Measurements from ENCODE around the gene RAC3. TPM values are rescaled to one million over a fixed set of nuclear protein-coding genes. Genes with fewer than 3 reads are reported as not detected.

Gene RAC3
- total RNA-seq, 2 experiments from 2014 or later = 3.3 to 5.3 TPM

DNA sequence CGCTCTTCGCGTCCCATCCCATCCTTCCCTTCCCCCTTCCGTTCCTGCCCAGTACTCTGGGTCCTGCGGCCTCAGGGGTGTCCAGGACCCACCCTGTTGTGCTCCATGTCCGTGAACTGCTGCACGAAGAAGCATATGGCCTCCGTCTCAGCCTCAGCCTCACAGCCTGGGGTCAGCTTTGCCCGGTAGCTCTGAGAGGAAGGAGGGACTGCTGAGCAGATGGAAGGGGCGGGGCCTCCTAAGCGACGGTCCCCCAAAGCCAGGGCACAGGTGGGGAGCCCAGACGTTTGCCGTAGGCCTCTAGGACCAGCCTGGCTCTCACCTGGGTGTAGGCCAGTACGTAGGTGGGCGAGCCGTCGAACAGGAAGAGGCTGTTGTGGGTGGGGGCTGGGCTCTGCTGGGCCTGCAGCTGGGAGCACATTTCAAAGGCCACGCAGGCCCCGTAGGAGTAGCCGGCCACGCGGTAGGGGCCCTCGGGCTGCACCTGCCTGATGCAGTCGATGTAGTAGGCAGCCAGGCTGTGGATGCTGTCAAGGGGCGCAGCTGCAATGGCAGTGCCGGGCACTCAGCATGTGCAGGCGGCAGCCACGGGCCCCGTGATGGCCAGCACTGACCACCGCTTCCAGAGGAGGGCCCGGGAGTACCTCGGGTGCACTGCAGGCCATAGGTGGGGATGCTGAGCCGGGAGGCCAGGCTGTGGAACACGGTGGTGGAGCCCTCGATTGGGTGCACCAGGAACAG is 48.7 kb downstream of the RAC3 start:
- no peaks in the 10 kb centered on the region for H3K4me1 Mint-ChIP-seq (ENCODE audit: low read depth)
- ATAC-seq (ENCODE audit: poor library complexity) (no peak), DNase-seq (peak in 1 of 14 experiments; percentile 0)
- Histone ChIP-seq H3K9me3 (ENCODE audit: control insufficient read depth in 1 of 2, insufficient read depth in 1 of 2, low read length in 2 of 2) (no peaks in the 10 kb centered on the region), H3K36me3 (ENCODE audit: insufficient read depth, low read length) (peaks cover 53% of the 10 kb centered on the region), H3K27ac (ENCODE audit: low read depth in 1 of 2, low read length in 2 of 2) (no peak overlapping the region), H3K27me3 (ENCODE audit: control insufficient read depth in 1 of 2, insufficient read depth in 2 of 2, low read length in 2 of 2) (no peaks in the 10 kb centered on the region), H3K4me1 (ENCODE audit: insufficient read depth, low read length) (no peaks in the 10 kb centered on the region), H3K4me3 (ENCODE audit: low read length) (no peak overlapping the region)
- intact Hi-C loops (cut with DNase I, micrococcal nuclease) = no loop called here
- H3K36me3 Mint-ChIP-seq (ENCODE audit: low read depth) = peaks cover 30% of the 10 kb centered on the region
- CTCF ChIA-PET = no interaction called here
- no peak overlapping the region for H3K4me3 Mint-ChIP-seq
- TF ChIP-seq CTCF (IDR thresholded peaks at IDR 0.05) = no peak
- H3K27ac Mint-ChIP-seq = no peak overlapping the region
- no peaks in the 10 kb centered on the region for H3K27me3 Mint-ChIP-seq
- H3K9me3 Mint-ChIP-seq = no peaks in the 10 kb centered on the region
- POLR2A ChIA-PET = no interaction called here

GRCh38 chr17:82080789-82081464 is 49.4 kb downstream of the RAC3 start:
- peaks cover 30% of the 10 kb centered on the region for H3K36me3 Mint-ChIP-seq (ENCODE audit: low read depth)
- H3K4me3 Mint-ChIP-seq = no peak overlapping the region
- ChIA-PET CTCF (no interaction called here), POLR2A (no interaction called here)
- ATAC-seq (ENCODE audit: poor library complexity) (no peak), DNase-seq (peak in 1 of 14 experiments; percentile 0)
- no peaks in the 10 kb centered on the region for H3K9me3 Mint-ChIP-seq
- H3K4me3 ChIP-seq (ENCODE audit: low read length) = no peak overlapping the region
- intact Hi-C loops (cut with DNase I, micrococcal nuclease) = no loop called here
- H3K9me3 ChIP-seq (ENCODE audit: control insufficient read depth in 1 of 2, insufficient read depth in 1 of 2, low read length in 2 of 2) = no peaks in the 10 kb centered on the region
- H3K36me3 ChIP-seq (ENCODE audit: insufficient read depth, low read length) = peaks cover 58% of the 10 kb centered on the region
- H3K27ac Mint-ChIP-seq = no peak overlapping the region
- H3K27me3 ChIP-seq (ENCODE audit: control insufficient read depth in 1 of 2, insufficient read depth in 2 of 2, low read length in 2 of 2) = no peaks in the 10 kb centered on the region
- no peak overlapping the region for H3K27ac ChIP-seq (ENCODE audit: low read depth in 1 of 2, low read length in 2 of 2)
- TF ChIP-seq CTCF (IDR thresholded peaks at IDR 0.05) = no peak
- H3K4me1 ChIP-seq (ENCODE audit: insufficient read depth, low read length) = no peaks in the 10 kb centered on the region
- no peaks in the 10 kb centered on the region for H3K4me1 Mint-ChIP-seq (ENCODE audit: low read depth)
- H3K27me3 Mint-ChIP-seq = no peaks in the 10 kb centered on the region

GRCh38 chr17:82081546-82081945 is 50.1 kb downstream of the RAC3 start:
- H3K4me3 ChIP-seq (ENCODE audit: low read length) = no peak overlapping the region
- no peaks in the 10 kb centered on the region for H3K27me3 ChIP-seq (ENCODE audit: control insufficient read depth in 1 of 2, insufficient read depth in 2 of 2, low read length in 2 of 2)
- no peaks in the 10 kb centered on the region for H3K9me3 ChIP-seq (ENCODE audit: control insufficient read depth in 1 of 2, insufficient read depth in 1 of 2, low read length in 2 of 2)
- DNase-seq (no peak), ATAC-seq (ENCODE audit: poor library complexity) (no peak)
- Mint-ChIP-seq H3K36me3 (ENCODE audit: low read depth) (peaks cover 30% of the 10 kb centered on the region), H3K27ac (no peak overlapping the region), H3K4me1 (ENCODE audit: low read depth) (no peaks in the 10 kb centered on the region), H3K4me3 (no peak overlapping the region), H3K27me3 (no peaks in the 10 kb centered on the region), H3K9me3 (no peaks in the 10 kb centered on the region)
- H3K27ac ChIP-seq (ENCODE audit: low read depth in 1 of 2, low read length in 2 of 2) = no peak overlapping the region
- intact Hi-C loops (cut with DNase I, micrococcal nuclease) = no loop called here
- H3K4me1 ChIP-seq (ENCODE audit: insufficient read depth, low read length) = no peaks in the 10 kb centered on the region
- CTCF ChIA-PET = no interaction called here
- POLR2A ChIA-PET = no interaction called here
- peaks cover 65% of the 10 kb centered on the region for H3K36me3 ChIP-seq (ENCODE audit: insufficient read depth, low read length)
- no peak for TF ChIP-seq CTCF (IDR thresholded peaks at IDR 0.05)

Measured in CD4-positive, alpha-beta T cell (primary cell).